Measurements from ENCODE around the gene GADD45B.
"Not testable (repeated sequence)": the region's sequence is repeated elsewhere in the genome, so short reads cannot be mapped to it uniquely, and the experiment has no call there.

The GADD45B gene

DNA sequence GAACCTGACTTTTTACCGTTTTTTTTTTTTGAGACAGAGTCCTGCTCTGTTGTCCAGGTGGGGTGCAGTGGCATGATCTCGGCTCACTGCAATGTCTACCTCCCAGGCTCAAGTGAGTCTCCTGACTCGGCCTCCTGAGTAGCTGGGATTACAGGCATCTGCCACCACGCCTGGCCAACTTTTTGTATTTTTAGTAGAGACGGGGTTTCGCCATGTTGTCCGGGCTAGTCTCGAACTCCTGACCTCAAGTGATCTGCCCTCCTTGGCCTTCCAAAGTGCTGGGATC, 6.1 kb upstream of the GADD45B start:
- DNase-seq, result not testable (repeated sequence)

DNA sequence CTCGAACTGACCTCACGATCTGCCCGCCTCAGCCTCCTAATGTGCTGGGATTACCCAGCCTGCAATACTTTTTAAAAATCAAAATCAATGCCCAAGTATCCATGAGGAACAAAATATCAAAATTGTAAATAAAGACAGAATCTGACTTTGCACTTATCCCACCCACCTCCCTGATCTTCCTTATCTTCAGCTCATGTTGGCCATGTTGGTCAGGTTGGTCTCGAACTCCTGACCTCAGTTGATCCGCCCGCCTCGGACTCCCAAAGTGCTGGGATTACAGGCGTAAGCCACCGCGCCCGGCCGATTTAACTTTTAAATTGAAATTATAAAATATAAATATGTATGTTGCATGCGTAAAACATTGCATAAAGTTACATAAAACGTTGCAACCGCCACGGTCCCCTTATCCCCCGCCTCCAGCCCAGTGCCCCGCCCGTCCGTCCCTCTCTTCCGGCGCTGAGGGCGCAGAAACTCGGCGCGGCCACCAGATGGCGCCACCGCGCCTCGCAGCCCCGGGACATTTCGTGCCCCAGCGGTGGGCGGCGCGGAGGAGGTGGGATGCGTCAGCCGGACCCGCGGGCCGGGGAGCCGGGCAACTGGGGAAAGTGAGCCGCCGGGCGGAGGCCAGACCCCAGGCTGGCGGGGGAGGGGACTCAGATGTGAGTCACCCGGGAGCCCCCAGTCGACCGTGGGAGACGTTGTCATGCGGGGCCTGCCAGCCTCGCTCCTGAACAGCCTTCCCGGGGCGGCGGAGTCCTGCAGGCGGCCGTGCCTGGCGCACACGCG, 1.5 kb upstream of the GADD45B start:
- DNase-seq, result peak; percentile 88

DNA sequence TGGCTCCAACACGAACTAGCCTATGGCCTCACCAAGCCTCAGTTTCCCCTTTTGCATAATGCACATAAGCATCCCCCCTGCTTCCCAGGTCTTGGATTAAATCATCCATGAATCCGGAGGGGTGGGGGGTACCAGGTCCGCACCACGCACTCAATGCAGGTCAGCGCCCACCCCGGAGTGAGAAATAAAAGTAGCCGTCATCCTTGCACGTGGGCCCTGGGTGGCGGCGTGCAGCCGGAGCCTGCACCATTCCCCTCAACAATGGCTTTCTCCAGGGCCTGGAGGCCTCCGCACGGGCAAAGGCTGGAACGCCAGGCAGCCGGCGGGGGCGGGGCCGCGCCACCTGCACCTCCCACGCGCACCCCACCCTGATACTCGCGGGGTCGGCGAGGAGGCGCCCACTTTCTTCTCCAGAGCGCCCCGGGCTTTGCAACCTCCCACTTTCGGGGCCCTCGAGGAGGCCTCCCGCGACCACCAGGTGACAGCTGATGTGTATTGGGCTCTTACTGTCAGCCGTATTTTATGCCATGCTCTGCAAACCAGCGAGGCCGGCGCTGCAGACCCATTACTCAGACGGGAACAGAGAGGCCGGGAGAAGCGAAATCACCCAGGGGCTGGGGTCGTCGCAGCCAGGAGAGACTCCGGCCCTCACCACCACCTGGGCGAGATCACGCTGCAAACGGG, 767 bp upstream of the GADD45B start:
- peak; percentile 58 for DNase-seq

DNA sequence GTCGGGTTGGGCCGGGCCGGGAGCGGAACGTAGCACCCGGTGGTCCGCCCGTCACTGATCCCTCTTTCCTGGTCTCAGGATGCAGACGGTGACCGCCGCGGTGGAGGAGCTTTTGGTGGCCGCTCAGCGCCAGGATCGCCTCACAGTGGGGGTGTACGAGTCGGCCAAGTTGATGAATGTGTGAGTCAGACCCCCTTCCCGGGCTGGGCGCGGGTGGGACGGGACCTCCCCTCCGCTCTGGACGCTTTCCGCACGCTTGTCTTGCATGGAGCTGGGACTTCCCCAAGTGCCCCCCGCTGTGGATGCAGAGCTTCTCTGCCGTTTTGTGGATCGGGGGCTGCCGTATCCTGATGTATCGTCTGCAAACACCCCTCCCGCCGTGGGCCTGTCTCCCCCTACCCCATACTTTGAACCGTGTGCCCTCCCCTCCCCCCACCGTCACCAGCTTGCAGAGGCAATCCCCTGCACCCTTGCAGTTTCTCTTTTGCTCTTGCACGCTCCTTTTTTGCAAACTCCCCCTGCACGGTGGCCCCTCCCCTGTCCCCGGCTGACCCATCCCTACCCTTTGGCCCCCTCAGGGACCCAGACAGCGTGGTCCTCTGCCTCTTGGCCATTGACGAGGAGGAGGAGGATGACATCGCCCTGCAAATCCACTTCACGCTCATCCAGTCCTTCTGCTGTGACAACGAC, 669 bp downstream of the GADD45B start:
- DNase-seq, result peak; percentile 66

DNA sequence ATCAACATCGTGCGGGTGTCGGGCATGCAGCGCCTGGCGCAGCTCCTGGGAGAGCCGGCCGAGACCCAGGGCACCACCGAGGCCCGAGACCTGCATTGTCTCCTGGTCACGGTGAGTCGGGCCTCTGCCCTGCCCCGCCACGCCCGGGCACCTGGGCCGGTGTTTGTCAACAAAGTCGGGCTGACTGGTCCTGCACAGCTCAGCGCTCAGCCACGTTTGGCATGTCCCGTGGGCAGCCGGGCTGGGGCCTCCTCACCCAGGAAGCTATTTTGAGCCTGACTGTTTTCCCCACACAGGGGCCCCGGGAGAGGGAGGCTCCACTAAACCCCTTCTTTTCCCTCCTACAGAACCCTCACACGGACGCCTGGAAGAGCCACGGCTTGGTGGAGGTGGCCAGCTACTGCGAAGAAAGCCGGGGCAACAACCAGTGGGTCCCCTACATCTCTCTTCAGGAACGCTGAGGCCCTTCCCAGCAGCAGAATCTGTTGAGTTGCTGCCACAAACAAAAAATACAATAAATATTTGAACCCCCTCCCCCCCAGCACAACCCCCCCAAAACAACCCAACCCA, 1.3 kb downstream of the GADD45B start:
- no peak for DNase-seq

DNA sequence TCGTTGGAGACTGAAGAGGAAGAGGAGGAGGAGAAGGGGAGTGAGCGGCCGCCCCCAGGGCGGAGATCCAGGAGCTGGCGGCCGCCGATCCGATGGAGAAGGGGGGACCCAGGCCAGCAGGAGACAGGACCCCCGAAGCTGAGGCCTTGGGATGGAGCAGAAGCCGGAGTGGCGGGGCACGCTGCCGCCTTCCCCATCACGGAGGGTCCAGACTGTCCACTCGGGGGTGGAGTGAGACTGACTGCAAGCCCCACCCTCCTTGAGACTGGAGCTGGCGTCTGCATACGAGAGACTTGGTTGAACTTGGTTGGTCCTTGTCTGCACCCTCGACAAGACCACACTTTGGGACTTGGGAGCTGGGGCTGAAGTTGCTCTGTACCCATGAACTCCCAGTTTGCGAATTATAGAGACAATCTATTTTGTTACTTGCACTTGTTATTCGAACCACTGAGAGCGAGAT, 1.8 kb downstream of the GADD45B start:
- peak; percentile 39 for DNase-seq

DNA sequence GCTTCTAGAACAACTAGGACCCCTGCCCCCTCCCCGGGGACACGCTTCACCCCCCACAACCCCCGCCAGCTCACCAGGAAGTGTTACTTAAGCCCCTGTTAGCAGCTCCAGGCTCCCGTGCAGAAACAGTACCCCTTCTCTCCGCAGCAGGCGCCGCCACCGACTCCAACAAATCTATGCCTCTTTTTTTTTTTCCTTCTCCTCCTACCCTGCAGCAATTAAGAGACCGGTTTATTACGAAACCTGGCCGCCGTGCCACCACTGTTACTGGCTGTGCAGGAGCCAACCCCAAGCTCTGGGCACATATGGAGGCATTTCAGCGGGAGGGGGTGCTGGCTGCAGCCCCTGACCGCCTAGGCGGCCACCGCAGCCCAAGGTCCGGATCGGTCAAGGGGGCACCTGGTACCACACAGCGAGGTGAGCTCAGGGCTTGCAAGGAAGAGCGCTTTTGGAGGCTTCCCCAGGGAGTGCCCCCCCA, 2.4 kb downstream of the GADD45B start:
- peak; percentile 60 for DNase-seq

DNA sequence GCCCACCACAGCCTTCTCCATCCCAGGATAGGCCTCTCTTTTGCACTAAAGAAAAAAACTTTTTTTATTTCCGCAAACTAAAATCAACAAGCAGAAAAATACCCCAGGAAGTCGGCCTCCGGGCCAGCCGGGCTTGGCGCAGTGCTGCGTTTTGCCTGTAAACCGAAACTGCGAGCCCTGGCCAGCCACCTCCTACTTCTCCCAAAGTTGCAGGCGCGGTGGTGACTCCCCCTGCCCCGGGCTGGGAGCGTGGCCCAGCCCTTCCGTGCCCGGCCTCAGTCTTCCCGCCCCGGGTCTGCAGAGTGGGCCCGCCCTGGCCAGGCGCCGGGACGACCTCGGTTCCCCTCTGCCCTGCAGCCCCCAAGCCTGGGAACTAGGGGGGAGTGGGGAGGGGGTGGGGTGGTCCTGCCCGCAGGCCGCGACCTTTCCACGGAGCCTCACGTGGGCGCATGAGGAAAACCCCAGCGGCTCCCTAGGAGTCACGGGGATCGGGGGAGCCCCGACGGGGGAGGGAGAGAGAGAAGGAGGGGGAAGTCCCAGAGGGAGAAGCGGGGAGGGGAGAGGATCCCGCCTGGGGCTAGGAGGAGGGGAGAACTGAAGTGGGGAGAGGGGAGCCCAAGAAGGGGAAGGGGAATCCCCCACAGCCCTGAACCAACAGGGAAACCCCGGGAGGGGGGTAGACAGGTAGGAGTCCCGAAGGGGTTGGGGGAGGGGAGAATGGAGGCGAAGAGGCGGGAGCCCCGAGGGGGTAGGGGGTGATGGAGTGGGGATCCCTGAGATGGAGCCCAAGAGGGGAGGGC, 3.0 kb downstream of the GADD45B start:
- peak; percentile 78 for DNase-seq

DNA sequence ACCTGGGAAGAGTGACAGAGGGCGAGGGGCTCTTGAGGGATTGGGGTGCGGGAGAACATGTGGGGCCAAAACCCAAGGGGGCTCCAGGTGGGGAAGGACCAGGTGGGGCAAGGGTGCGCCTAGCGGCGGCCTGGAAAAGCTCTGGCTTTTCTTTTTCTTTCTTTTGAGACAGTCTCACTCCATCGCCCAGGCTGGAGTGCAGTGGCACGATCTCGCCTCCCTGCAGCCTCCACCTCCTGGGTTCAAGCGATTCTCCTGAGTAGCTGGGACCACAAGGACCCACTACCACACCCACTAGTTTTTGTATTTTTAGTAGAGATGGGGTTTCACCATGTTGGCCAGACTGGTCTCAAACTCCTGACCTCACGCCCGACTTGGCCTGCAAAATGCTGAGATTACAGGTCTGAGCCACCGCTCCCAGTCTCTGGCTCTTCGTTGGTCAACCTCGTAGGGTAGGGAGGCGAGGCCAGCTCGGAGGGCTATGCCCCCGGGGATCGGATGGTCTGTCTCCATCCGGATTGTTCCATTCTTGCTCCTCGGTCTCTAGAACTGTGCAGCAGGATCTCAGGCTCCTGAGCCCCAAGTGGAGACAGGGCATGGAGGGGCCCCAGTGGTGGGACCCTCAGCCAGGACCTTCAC, 3.7 kb downstream of the GADD45B start:
- no peak for DNase-seq

DNA sequence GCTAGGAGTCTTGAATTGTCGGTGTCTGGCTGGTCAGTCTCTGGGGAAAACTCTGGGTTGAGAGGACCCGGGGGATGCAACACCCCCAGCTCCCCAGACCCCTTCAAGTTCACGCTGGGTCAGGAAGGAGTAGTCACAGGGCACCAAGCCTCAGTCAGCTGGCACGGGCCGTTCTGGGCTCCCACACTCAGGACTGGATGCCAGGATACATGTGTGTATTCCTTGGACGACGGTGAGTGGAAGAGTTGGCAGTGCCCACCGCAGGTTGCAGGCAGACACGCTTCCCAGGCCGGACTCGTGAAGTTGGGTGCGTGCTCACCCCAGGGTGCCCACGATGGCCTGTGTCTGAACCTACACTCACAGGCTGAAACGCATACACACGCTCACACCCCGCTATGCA, 5.5 kb downstream of the GADD45B start:
- no peak for DNase-seq

DNA sequence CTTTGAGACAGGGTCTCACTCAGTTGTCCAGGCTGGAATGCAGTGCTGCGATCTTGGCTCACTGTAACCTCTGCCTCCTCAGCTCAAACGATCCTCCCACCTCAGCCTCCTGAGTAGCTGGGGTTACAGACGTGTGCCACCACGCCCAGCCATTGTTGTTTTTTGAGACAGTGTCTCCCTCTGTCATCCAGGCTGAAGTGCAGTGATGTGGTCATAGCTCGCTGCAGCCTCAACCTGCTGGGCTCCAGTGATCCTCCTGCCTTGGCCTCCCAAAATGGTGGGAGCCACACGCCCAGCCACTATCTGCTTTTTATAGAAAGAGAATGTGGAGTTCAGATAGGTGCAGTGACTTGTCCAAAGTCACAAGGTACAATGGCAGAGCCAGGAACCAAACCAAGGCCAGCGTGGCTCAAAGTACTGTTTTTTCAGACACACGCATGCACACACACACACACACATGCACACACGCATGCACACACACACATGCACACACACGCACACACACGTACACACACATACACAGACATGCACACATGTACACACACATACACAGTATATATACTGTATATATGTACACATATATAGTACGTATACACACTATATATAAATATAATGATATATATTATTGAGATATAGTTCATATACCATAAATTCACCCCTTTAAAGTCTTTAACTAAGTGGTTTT, 6.6 kb downstream of the GADD45B start:
- DNase-seq, result no peak

DNA sequence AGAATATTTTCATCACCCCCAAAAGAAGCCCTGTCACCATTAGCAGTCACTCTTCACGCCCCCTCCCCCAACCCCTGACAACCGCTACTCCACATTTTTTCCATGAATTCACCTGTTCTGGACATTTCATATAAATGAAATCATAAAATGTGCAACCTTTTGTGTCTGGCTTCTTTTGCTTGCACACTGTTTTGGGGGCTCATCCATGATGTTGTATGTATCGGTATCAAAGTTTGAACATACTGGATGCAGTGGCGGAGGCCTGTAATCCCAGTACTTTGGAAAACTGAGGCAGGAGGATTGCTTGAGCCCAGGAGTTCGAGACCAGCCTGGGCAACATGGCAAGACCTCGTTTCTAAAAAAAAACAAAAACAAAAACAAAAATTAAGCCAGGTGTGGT, 7.2 kb downstream of the GADD45B start:
- no peak for DNase-seq

DNA sequence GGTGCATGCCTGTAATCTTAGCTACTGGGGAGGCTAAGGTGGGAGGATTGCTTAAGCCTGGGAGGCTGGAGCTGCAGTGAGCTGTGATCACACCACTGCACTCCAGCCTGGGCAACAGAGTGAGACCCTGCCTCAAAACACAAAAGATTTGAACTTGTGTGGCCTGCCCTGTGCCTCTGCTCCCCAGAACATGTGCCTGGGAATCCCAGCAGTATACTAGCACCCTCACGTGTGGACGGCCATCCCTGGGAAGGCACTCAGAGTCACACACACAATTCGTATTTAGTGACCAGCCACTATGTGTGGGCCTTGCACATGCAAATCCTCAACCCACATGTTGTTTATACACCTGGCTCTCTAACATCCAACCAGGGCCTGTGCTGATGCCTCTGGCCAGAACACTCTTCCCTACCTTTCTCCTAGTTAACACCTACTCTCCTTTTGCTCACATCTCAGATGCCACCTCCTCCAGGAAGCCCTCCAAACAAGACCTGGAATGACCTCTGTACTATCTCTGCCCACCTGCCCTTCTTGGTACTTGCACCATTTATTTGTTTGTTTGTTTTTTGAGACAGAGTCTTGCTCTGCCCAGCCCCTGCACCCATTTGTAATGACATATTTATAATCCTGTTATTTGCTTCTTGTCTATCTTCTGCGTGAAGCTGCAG, 7.7 kb downstream of the GADD45B start:
- DNase-seq, result no peak

DNA sequence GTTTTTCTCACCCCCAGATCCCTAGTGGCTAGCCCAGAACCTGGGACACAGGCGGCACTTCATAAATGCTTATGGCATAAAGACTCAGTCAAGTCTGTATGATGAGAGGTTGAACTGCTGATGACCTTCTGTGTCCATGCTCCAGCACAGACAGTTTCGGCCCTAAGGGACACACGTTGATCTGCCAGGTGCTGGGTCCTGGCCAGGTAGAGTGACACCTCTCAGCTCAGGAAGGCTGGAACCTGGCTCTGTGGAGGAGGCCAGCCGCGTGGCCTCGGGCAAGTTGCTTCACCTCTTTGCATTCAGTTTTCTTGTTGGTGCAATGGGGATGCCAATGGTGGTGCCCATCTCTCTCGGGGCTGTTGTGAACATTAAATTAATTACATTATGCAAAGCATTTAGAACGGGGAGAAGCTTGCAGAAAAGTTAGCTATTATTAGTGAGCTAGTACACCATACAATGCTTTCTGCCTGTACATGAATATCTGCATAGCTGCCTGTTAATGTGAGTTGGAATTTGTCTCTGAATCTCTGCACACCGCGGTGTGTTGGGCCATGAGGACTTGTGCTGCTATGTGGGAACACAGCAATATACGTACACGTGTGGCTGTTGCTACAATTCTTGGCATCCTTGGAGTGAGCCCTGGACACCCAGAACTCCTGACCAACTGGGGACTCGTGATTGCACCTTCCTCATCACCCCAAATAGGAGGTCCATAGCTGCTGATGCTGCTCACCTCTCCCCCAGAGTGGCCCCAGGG, 8.4 kb downstream of the GADD45B start:
- no peak for DNase-seq

DNA sequence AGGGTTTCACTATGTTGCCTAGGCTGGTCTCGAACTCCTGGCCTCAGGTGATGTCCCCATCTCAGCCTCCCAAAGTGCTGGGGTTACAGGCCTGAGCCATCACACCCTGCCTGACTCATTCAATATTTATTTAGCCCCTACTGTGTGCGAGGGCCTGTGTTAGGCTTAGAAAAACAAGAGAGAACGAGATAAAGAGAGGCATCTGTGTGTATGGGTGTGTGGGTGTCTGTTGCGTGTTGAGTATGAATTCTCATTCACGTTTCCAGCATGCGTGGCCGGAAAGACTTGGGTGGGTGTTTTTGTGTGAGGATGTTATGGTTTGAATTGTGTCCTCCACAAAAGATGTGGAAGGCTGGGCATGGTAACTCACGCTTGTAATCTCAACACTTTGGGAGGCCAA, 9.5 kb downstream of the GADD45B start:
- DNase-seq, result no peak

DNA sequence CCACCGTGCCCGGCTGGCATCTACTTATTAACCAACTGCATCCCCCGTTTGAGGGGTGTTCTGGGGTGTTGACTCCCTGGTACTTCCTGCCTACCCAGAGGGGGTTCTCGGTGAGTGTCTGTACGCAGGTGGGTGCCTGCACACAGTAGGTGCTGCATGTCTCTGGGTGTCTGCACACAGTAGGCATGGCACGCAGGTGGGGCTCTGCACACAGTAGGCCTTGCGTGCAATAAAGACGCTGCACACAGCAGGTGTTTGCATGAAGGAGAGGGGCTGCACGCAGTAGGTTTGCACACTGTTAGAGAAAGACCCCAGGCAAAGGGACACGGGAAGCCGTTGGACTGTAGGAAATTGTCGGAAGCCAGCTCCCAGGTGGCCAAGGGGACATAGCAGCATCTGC, 11.2 kb downstream of the GADD45B start:
- DNase-seq, result no peak

DNA sequence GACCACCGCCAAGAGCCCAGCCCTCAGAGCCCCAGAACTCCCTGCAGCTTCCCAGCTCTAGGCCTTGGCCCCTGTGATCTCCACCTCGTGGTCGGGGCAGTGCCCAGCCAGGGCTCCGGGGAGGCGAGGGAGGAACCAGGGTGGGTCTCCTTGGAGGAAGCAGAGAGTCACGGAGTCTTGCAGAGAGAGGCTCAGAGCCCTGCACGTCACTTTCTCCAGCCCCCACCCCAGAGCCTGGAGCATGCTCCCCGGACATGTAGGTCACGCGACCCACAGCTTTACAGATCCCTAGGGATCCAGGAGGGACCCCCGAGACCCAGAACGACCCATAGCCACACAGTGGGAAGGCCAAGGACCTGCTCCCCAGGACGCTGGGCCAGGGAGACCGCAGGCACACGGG, 11.9 kb downstream of the GADD45B start:
- DNase-seq, result no peak

DNA sequence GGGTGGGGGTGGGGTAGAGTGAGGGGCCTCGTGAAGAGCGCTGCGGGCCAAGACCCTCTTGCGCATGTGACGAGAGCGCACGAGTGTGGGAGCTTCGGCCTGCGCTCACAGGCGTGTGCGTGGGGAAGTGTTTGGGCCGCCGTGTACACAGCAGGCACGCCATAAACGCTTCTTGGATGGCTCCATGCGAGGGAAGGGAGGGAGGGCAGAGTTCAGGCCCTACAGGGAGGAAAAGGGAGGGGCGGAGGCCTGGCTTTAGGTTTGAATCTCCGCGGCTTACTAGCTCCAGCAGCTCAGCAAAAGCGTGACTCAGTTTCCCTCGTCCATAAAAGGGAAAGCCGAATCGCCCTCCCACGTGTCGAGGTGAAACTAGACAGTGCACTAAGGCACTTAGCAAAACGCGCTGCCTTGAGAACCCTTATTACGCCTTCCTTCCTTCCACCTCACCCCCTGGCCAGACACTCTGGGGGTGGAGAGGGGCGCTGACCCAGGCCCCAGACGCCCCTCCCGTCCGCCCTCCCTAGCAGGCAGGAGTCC, 12.5 kb downstream of the GADD45B start:
- no peak for DNase-seq

DNA sequence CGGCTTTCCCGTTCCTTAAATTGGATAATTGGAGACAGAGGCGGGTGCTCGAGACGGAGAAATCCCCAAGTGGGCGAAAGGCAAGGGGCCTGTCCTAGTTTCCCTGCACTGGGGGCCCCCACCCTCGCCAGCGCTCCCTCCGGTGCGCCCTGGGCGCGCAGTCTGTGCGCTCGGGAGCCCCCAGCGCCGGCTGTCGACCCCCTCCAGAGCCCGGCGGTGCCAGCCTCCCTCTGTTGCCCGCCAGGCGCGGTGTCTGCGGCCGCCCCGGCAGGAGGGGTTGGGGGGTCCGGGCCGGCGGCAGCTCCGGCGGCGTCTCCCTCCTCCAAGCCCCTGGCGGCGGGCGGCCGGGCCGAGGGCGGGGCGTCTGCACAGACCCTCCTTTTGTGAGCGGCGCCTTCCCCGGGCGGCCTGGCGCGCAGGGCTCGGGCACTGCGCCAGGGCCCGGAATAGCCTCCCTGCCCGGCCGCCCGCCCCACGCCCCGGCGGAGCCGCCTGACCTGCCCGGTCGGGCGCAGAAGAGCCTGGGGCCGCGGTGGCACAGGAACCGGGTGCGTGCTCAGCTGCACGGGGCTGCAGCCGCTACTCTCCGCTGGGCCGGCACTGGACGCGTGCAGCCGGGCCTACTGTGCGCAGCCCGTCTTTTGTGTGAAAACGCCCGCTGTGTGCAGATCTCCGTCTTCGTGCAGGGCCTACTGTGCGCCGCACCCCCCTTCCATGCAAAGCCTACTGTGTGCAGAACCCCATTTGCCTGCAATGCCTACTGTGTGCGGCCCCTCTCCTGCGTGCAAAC, 13.2 kb downstream of the GADD45B start:
- DNase-seq, result no peak
